ENCODE data around the gene SMOC2. TPM values are rescaled to one million over a fixed set of nuclear protein-coding genes. Genes with fewer than 3 reads are reported as not detected.

The SMOC2 gene
- total and polyA plus RNA-seq, 2 of the 4 experiments (the other 2 are of a cell fraction): not detected

DNA sequence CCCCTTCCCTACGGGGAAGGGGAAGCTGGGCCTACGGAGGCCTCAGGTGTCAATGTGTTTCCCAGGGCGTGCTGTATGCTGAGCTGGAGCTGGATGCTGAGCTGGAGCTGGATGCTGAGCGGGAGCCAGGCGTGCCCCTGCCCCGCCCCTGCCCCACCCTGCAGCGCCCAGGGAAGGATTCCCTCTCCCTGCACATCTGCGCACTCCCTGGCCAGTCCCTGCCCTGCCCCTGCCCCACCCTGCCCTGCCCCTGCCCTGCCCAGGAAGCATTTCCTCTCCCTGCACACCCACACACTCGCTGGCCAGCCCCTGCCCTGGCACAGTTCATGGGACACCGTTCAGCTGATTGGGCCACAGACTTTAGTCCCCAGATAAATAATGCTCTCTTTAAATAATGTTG is 196.8 kb downstream of the SMOC2 start:
- Histone ChIP-seq H2BK5ac (ENCODE audit: low read depth, low read length, poor library complexity, severe bottlenecking) (no peak overlapping the region), H2AK5ac (ENCODE audit: low read depth, low read length) (no peak overlapping the region), H3K27me3 (ENCODE audit: control insufficient read depth, insufficient read depth, low read length) (no peaks in the 10 kb centered on the region), H3K9me3 (ENCODE audit: control insufficient read depth, insufficient read depth, low read length) (peaks cover 29% of the 10 kb centered on the region), H4K8ac (ENCODE audit: low read depth in 2 of 2, low read length in 2 of 2) (no peak overlapping the region), H3K4me2 (ENCODE audit: low read depth, low read length) (no peak overlapping the region), H3K18ac (ENCODE audit: low read depth, low read length) (no peak overlapping the region), H2AFZ (replicated peaks; ENCODE audit: low read length, poor library complexity) (no peak overlapping the region), H4K5ac (ENCODE audit: low read depth, low read length) (no peak overlapping the region), H2BK20ac (ENCODE audit: low read depth, low read length) (no peak overlapping the region), H3K56ac (ENCODE audit: extremely low read depth, insufficient read depth, low read length) (no peak overlapping the region), H3K27ac (ENCODE audit: insufficient read depth, low read length) (no peak overlapping the region), H3K14ac (replicated peaks; ENCODE audit: low read depth, low read length) (no peak overlapping the region), H4K91ac (ENCODE audit: insufficient read depth, low read depth, low read length) (no peak overlapping the region), H3K23ac (ENCODE audit: low read depth, low read length) (no peak overlapping the region), H3K79me1 (ENCODE audit: low read depth in 1 of 2, low read length in 2 of 2) (no peaks in the 10 kb centered on the region), H3K9me1 (ENCODE audit: insufficient read depth, low read length) (no peaks in the 10 kb centered on the region), H3K36me3 (ENCODE audit: control insufficient read depth, insufficient read depth, low read length) (no peaks in the 10 kb centered on the region), H3K4ac (ENCODE audit: low read depth, low read length) (no peak overlapping the region), H3K4me1 (ENCODE audit: control insufficient read depth, insufficient read depth, low read length) (no peaks in the 10 kb centered on the region), H3K9ac (ENCODE audit: low read depth, low read length) (no peak overlapping the region), H4K20me1 (ENCODE audit: insufficient read depth, low read length) (no peaks in the 10 kb centered on the region), H2AK9ac (replicated peaks; ENCODE audit: low read depth, low read length, poor library complexity) (no peak overlapping the region), H3K4me3 (ENCODE audit: insufficient read depth, low read depth, low read length) (no peak overlapping the region), H2BK120ac (ENCODE audit: low read depth, low read length) (no peak overlapping the region), H2BK15ac (ENCODE audit: low read depth, low read length) (no peak overlapping the region)
- no TSS peak for BruUV-seq (replicated peaks)
- no peak for TF ChIP-seq FOS (IDR thresholded peaks at IDR 0.05; ENCODE audit: low read depth, low read length)
- TF ChIP-seq SMC3 (IDR thresholded peaks at IDR 0.05; ENCODE audit: low read depth, low read length): no peak
- TF ChIP-seq RAD21 (IDR thresholded peaks at IDR 0.05; ENCODE audit: low read length): no peak
- TF ChIP-seq POLR2A (IDR thresholded peaks at IDR 0.05; ENCODE audit: low read depth, low read length): no peak
- TF ChIP-seq CHD1 (IDR thresholded peaks at IDR 0.05; ENCODE audit: low read depth, low read length): no peak
- TF ChIP-seq MAZ (IDR thresholded peaks at IDR 0.05; ENCODE audit: borderline replicate concordance, low read depth, low read length): no peak
- no peak for TF ChIP-seq RCOR1 (IDR thresholded peaks at IDR 0.05; ENCODE audit: insufficient replicate concordance, low read length)
- TF ChIP-seq, protein P1, sequence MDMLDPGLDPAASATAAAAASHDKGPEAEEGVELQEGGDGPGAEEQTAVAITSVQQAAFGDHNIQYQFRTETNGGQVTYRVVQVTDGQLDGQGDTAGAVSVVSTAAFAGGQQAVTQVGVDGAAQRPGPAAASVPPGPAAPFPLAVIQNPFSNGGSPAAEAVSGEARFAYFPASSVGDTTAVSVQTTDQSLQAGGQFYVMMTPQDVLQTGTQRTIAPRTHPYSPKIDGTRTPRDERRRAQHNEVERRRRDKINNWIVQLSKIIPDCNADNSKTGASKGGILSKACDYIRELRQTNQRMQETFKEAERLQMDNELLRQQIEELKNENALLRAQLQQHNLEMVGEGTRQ (IDR thresholded peaks at IDR 0.05; ENCODE audit: low read depth, low read length): no peak
- TF ChIP-seq MXI1 (IDR thresholded peaks at IDR 0.05; ENCODE audit: borderline replicate concordance, low read depth, low read length): no peak
- TF ChIP-seq MAFK (IDR thresholded peaks at IDR 0.05; ENCODE audit: low read depth, low read length): no peak
- no peak for TF ChIP-seq BHLHE40 (IDR thresholded peaks at IDR 0.05; ENCODE audit: low read depth, low read length)
- TF ChIP-seq, protein P2, sequence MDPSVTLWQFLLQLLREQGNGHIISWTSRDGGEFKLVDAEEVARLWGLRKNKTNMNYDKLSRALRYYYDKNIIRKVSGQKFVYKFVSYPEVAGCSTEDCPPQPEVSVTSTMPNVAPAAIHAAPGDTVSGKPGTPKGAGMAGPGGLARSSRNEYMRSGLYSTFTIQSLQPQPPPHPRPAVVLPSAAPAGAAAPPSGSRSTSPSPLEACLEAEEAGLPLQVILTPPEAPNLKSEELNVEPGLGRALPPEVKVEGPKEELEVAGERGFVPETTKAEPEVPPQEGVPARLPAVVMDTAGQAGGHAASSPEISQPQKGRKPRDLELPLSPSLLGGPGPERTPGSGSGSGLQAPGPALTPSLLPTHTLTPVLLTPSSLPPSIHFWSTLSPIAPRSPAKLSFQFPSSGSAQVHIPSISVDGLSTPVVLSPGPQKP (IDR thresholded peaks at IDR 0.05; ENCODE audit: borderline replicate concordance, low read depth, low read length): no peak
- TF ChIP-seq NFE2L2 (IDR thresholded peaks at IDR 0.05; ENCODE audit: low read depth, low read length): no peak
- no peak for TF ChIP-seq CEBPB (IDR thresholded peaks at IDR 0.05; ENCODE audit: low read depth, low read length)
- TF ChIP-seq, protein P3, sequence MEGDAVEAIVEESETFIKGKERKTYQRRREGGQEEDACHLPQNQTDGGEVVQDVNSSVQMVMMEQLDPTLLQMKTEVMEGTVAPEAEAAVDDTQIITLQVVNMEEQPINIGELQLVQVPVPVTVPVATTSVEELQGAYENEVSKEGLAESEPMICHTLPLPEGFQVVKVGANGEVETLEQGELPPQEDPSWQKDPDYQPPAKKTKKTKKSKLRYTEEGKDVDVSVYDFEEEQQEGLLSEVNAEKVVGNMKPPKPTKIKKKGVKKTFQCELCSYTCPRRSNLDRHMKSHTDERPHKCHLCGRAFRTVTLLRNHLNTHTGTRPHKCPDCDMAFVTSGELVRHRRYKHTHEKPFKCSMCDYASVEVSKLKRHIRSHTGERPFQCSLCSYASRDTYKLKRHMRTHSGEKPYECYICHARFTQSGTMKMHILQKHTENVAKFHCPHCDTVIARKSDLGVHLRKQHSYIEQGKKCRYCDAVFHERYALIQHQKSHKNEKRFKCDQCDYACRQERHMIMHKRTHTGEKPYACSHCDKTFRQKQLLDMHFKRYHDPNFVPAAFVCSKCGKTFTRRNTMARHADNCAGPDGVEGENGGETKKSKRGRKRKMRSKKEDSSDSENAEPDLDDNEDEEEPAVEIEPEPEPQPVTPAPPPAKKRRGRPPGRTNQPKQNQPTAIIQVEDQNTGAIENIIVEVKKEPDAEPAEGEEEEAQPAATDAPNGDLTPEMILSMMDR (conservative IDR thresholded peaks at IDR 0.05; ENCODE audit: low read depth, low read length): no peak
- 0% methylated on average over 1 of the region's 10 CpGs; no CpG with 5 or more reads in 1 of the 2 experiments for WGBS, 2 experiments (ENCODE audit: extremely low coverage in 2 of 2, insufficient read length in 1 of 2)
- dilution Hi-C loops (cut with HindIII; ENCODE audit: low sequenced_read_pairs, unreplicated experiment) (no loop called here), in situ Hi-C loops (cut with MboI; ENCODE audit: low sequenced_read_pairs) (no loop called here), intact Hi-C loops (cut with micrococcal nuclease) (no loop called here)
- ATAC-seq (ENCODE audit: low read depth): no peak
- POLR2A ChIA-PET (ENCODE audit: unreplicated experiment): no interaction called here
- CTCF ChIA-PET: no interaction called here
- DNase-seq: no peak

All from IMR-90 (cell line).